Measurements from ENCODE around the gene SDK2.
A peak's percentile ranks its signal among the peaks of the same experiment; 100 is the strongest.

Gene SDK2

GRCh38 chr17:73387746-73388577, 256.3 kb downstream of the SDK2 start:
- TF ChIP-seq GATA3 (IDR thresholded peaks at IDR 0.05; ENCODE audit: low read depth, low read length), result no peak
- no peak for TF ChIP-seq GATA2 (IDR thresholded peaks at IDR 0.05; ENCODE audit: low read depth, low read length)

- TF ChIP-seq GATA3 (IDR thresholded peaks at IDR 0.05; ENCODE audit: low read depth, low read length) (no peak), GATA2 (IDR thresholded peaks at IDR 0.05; ENCODE audit: low read depth, low read length) (no peak)
These were observed 257.7 kb downstream of the SDK2 start for GRCh38 chr17:73386561-73386960.

DNA sequence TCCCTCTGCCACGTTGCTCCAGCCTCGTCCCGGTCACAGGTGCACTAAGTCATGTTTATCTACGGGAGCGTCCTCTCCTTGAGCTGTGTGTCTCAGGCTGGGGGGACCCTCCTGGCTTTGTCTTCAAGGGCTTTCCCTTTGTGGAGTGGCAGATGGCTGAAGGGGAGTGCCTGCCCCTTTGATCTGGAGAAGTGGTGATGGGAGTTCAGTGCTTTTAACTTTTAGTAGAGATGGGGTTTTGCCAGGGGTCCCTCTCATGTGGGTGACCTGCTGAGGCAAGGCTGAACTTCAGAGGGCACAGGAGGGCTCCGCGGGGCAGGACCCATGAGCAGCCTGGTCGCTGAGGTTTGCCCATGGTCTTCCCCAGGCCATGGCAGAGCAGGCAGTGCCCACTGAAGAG, 259.3 kb downstream of the SDK2 start:
- TF ChIP-seq GATA3 (IDR thresholded peaks at IDR 0.05; ENCODE audit: low read depth, low read length) (no peak), GATA2 (IDR thresholded peaks at IDR 0.05; ENCODE audit: low read depth, low read length) (no peak)

GRCh38 chr17:73380439-73381106, 263.7 kb downstream of the SDK2 start:
- TF ChIP-seq GATA3 (IDR thresholded peaks at IDR 0.05; ENCODE audit: low read depth, low read length) (no peak), GATA2 (IDR thresholded peaks at IDR 0.05; ENCODE audit: low read depth, low read length) (no peak)

DNA sequence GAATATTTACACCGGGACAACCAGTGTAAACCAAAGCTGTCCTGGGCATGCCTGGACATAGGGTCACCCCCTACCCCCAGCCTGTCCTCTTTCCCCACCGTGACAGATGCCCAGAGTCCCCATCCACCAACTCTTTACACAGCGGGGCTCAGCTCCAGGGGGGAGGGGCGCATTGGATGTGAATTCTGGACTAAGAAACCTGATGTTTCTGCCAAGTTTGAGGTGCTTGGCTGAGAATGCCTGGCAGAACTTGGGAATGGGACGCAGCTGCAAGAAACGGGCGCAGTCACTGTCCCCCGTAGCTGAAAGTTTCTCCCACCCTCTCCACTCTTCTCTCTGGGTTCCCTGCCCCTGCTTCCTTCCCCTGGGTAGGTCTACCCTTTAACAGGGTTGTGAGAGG, 264.4 kb downstream of the SDK2 start:
- TF ChIP-seq GATA2 (IDR thresholded peaks at IDR 0.05; ENCODE audit: low read depth, low read length) (no peak), GATA3 (IDR thresholded peaks at IDR 0.05; ENCODE audit: low read depth, low read length) (no peak)

GRCh38 chr17:73378974-73379470, 265.2 kb downstream of the SDK2 start:
- no peak for TF ChIP-seq GATA2 (IDR thresholded peaks at IDR 0.05; ENCODE audit: low read depth, low read length)

- TF ChIP-seq GATA2 (IDR thresholded peaks at IDR 0.05; ENCODE audit: low read depth, low read length), result no peak
- no peak for TF ChIP-seq GATA3 (IDR thresholded peaks at IDR 0.05; ENCODE audit: low read depth, low read length)
These were observed 267.6 kb downstream of the SDK2 start for GRCh38 chr17:73376636-73377035.

- TF ChIP-seq GATA3 (IDR thresholded peaks at IDR 0.05; ENCODE audit: low read depth, low read length) (no peak), GATA2 (IDR thresholded peaks at IDR 0.05; ENCODE audit: low read depth, low read length) (no peak)
These were observed 268.1 kb downstream of the SDK2 start for GRCh38 chr17:73376152-73376551.

DNA sequence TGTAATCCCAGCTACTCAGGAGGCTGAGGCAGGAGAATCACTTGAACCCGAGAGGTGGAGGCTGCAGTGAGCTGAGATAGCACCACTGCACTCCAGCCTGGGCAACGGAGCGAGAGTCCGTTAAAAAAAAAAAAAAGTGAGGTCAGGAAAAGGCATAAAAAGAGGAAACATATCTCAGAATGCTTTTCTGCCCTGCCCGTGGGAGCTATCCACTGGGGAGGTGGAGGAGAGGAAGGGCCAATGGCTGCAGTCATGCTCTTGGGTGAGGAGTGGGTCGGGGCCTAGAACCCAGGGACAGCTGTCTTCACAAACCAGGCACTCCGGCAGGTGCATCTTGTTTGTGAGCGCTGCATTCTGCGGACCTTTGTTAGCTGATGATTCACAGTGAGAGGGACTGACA, 272.4 kb downstream of the SDK2 start:
- TF ChIP-seq GATA2 (IDR thresholded peaks at IDR 0.05; ENCODE audit: low read depth, low read length) (no peak), GATA3 (IDR thresholded peaks at IDR 0.05; ENCODE audit: low read depth, low read length) (no peak)

DNA sequence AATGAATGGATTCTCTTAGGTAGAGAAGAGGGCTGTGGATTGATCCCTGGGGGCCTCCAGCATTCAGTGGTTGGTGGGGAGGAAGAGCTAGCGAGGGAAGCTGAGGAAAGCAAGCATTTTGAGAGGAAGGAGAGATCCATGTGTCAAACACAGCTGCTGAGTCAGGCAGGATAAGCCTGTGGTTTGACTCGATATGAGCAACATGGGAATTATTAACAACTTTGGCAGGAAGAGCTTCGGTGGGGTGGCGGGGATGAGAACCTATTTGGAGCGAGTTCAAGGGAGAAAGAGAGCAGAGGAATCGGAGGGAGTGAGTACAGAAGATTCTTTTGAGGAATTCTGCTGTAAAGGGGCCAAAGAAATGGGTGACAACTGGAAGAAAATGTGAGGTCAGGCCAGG, 273.0 kb downstream of the SDK2 start:
- TF ChIP-seq GATA2 (IDR thresholded peaks at IDR 0.05; ENCODE audit: low read depth, low read length) (no peak), GATA3 (IDR thresholded peaks at IDR 0.05; ENCODE audit: low read depth, low read length) (no peak)

- peak; percentile 57; the same call in 1 of the 2 replicates for TF ChIP-seq GATA2 (IDR thresholded peaks at IDR 0.05; ENCODE audit: low read depth, low read length)
- TF ChIP-seq GATA3 (IDR thresholded peaks at IDR 0.05; ENCODE audit: low read depth, low read length), result no peak
These were observed 275.1 kb downstream of the SDK2 start for GRCh38 chr17:73369111-73369521.

DNA sequence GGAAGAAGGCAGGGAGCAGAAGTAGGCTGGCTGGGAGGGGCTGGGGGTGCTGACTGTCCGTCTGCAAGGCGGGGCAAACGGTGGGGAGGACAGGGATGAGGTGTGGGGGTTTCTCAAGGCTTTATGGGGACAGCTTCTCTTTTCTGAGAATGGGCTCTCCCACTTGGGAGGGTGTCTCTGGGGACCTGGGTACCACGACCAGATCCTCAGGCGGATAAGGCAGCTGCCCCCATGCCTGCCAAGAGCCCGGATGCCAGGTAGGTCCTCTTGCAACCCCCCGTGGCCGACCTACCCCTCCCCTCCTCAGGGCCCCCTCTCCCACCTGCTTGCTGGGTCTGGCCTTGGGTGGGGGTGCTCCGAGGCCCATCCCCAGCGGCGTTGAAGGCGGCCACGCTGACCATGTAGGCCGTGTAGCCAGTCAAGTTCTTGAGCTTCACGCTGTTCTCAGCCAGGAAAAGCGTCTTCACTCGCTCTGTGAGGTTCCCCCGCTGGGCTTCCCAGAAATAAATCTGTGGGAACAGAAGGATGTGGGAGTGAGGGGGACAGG, 276.1 kb downstream of the SDK2 start:
- no peak for TF ChIP-seq GATA2 (IDR thresholded peaks at IDR 0.05; ENCODE audit: low read depth, low read length)
- no peak for TF ChIP-seq GATA3 (IDR thresholded peaks at IDR 0.05; ENCODE audit: low read depth, low read length)

DNA sequence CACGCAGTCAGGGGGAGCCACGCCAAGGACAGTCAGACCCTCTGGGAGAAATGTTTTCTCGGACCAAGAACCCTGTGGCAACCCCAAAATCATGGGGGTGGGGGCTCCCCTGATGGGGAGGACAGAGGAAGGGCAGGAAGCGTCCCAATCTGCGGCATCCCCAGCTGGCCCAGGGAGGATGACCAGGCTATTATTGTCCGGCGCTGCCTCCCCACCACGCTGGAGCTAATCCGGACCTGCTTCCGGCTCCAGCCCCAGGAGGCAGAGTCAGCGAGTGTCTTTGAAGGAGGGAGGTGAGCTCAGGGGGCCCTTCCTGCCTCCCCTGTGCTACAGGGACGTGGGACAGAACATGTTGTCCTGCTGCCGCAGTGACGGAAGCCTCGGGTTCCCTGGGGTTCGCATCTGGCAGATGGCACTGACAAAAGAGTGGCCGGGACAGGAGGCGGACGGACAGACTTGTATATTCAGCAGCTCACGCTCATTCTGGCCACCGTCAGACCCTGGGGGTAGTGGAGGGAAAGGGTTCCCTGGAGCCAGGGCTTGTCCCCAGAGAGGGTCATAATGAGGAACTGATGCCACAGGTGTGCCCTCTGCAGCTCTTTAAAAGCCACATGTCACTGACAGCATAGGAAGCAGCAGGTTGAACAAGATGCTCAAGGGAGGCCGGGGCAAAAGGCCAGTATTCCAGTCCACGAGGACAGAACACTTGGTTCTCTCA, 278.2 kb downstream of the SDK2 start:
- TF ChIP-seq GATA3 (IDR thresholded peaks at IDR 0.05; ENCODE audit: low read depth, low read length) (no peak), GATA2 (IDR thresholded peaks at IDR 0.05; ENCODE audit: low read depth, low read length) (no peak)

GRCh38 chr17:73365301-73365874, 278.9 kb downstream of the SDK2 start:
- TF ChIP-seq GATA2 (IDR thresholded peaks at IDR 0.05; ENCODE audit: low read depth, low read length) (no peak), GATA3 (IDR thresholded peaks at IDR 0.05; ENCODE audit: low read depth, low read length) (no peak)

All from SH-SY5Y (cell line).